Measurements from ENCODE around the gene CUX1.
"Not testable (repeated sequence)": the region's sequence is repeated elsewhere in the genome, so short reads cannot be mapped to it uniquely, and the experiment has no call there.

Gene CUX1

GRCh38 chr7:101826081-101826835 lies 8.8 kb downstream of the CUX1 start:
- DNase-seq = no peak

DNA sequence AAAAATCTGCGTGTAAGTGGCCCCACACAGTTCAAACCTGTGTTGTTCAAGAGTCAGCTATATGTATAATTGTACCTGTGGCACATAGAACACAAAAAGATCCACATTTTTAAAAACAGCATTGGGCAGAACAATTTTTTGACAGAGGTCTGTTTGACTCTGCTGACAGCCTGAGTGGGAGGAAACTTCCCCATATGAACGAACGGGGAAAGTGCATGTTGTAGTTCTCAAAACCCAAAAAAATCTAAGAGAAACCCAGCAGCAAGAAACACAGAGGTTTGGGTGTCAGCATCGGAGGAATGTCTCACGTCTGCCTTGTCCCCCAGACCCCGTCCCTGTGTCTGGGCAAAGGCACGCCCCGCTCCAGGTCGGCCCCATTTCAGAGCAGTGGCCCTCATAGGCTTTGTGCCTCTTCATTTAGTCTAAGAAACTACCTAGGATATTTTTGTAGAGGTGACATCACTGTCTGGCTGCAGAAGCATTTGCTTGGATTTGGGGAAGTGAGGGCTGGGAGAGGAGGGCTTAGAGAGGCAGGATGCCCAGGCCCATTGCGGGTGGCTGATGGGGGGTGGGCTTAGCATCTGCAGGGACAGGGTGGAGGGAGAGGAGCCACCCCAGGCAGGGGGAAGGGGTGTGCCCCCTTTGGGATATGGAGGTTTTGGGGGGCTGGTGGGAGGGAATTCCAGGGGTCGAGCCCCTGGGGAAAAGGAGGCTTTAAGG lies 11.0 kb downstream of the CUX1 start:
- DNase-seq = peak; percentile 68 to 70

- DNase-seq = no peak
These were observed 11.9 kb downstream of the CUX1 start for GRCh38 chr7:101829374-101829773.

- DNase-seq = peak in 1 of 2 donors; percentile 49
These were observed 12.4 kb downstream of the CUX1 start for GRCh38 chr7:101829821-101830220.

- DNase-seq = not testable (repeated sequence)
These were observed 14.0 kb downstream of the CUX1 start for GRCh38 chr7:101831396-101831795.

DNA sequence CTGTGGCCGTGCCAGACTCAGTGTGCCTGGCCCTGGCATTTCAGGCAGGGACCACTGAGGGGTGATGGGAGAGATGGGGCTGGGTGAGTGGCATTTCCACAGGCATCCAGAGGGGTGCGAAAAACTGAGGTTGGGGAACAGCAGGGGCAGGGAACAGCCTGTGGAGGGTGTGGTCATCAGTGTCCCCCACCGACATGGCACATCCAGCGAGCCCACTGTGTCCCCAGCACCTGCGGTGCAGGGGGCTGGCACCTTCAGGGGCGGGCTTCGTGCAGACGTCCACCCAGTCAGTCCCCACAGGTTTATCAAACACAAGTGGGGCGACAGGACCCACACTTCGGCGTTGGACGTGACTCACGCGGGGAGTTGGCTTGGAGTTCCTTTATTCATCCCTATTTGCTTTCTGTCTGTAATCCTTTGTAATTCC lies 14.8 kb downstream of the CUX1 start:
- no peak for DNase-seq

GRCh38 chr7:101832685-101833375 lies 15.4 kb downstream of the CUX1 start:
- no peak for DNase-seq

GRCh38 chr7:101833799-101834198 lies 16.4 kb downstream of the CUX1 start:
- DNase-seq = no peak

DNA sequence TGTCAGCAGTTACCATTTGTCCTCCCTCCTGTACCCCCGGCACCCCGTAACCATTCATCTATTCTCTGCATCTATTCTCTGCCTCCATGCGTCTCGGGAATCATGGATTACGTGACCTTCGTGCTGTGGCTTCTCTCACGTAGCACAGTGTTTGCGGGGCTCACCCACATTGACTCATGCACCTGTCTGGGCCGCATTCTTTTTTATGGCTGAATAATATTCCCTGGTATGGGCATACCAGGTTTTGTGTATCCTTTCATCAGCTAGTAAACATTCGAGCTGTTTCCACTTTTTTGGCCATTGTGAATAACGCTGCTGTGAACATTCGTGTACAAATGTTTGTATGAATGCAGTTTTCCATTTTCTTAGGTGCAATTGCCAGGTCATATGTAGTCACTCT lies 17.7 kb downstream of the CUX1 start:
- no peak for DNase-seq

- not testable (repeated sequence) for DNase-seq
These were observed 20.0 kb downstream of the CUX1 start for GRCh38 chr7:101837433-101837832.

DNA sequence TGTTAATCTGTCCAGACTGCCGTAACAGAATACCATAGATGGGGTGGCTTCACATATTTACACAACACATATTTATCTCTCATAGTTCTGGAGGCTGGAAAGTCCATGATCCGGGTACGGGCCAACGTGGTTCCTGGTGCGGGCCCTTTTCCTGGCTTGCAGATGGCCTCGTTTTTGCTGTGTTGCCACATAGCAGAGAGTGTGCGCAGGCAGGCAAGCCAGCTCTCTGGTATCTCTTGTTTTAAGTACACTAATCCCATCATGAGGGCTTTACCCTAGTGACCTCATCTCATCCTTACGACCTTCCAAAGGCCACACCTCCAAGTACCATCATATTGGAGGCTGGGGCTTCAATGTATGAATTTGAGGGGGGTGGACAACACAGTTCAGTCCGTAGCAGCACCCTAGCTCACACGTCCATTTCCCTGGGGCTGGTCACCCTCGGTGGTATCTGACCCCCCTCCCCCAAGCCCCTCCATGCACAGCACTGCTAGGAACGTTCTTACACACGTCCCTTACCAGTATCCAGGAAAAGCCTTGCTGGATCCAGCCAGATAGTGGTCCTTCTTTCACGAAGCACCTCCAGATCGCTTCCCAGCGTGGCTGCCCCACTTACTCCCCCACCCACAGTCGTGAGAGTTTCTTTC lies 21.5 kb downstream of the CUX1 start:
- DNase-seq = no peak

- DNase-seq = no peak
These were observed 23.9 kb downstream of the CUX1 start for GRCh38 chr7:101841328-101841727.

- no peak for DNase-seq
These were observed 26.2 kb downstream of the CUX1 start for GRCh38 chr7:101843293-101844271.

- no peak for DNase-seq
These were observed 28.5 kb downstream of the CUX1 start for GRCh38 chr7:101845974-101846373.

- no peak for DNase-seq
These were observed 29.5 kb downstream of the CUX1 start for GRCh38 chr7:101846800-101847538.

DNA sequence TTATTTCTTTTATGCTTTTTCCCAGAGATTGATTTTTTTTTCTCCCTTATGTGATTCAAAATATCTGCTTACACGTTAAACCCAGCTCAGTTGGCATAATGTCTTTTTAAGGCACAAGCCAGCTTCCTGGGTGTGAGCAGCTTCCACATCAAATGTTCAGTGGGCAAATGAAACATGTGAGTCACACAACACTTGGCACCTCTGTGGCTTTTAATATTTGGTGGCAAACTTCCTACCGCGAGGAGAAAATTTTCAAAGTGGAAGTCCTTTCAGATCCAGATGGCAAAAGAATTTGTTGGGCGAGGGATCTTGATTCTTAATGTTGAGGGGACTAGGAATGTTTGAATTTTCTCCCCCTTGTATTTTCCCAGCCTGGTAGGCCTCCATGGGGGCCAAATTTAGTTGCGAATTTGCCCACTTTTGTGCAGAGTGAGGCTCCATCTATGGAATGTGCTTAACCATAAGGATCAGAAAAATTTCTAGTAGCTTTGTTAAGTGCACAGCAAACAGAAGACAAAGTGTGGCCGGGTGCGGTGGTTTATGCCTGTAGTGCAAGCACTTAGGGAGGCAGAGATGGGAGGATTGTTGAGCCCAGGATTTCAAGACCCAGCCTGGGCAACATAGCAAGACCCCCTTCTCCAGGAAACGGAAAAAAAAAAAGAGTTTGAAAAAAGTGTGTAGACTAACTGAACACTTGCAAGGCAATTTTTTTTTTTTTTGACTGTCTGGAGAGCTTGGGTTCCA lies 31.0 kb downstream of the CUX1 start:
- DNase-seq = no peak

GRCh38 chr7:101849314-101849713 lies 31.9 kb downstream of the CUX1 start:
- DNase-seq = not testable (repeated sequence)

DNA sequence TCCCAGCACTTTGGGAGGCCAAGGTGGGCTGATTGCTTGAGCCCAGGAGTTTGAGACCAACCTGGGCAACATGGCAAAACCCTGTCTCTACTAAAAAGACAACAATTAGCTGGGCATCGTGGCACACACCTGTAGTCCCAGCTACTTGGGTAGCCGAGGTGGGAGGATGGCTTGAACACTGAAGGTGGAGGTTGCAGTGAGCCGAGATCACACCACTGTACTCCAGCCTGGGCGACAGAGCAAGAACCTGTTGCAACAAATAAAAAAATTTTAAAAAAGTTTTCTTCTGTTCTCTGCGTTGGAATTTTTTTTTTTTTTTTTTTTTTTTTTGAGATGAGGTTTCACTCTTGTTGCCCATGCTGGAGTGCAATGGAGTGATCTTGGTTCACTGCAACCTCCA lies 34.9 kb downstream of the CUX1 start:
- DNase-seq = not testable (repeated sequence)

DNA sequence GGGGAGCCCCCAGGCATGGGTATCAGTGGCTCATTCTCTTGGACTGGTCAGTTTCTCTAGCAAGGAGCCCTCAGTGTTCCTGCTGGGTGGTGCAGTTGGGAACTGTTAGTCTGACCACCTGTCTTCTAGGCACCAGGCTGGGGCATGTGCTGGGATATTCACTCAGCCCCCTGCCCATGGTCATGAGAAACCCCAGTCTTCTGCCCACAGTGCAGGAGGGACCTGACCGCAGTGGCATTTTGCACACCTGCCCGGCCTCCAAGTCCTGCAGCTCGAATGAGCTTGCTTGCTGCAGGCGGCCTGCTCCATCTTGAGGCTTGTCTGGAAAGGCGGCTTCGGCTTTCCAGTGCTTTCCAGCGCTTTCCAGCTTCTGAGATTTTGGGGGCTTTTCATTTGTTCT lies 36.3 kb downstream of the CUX1 start:
- no peak for DNase-seq

DNA sequence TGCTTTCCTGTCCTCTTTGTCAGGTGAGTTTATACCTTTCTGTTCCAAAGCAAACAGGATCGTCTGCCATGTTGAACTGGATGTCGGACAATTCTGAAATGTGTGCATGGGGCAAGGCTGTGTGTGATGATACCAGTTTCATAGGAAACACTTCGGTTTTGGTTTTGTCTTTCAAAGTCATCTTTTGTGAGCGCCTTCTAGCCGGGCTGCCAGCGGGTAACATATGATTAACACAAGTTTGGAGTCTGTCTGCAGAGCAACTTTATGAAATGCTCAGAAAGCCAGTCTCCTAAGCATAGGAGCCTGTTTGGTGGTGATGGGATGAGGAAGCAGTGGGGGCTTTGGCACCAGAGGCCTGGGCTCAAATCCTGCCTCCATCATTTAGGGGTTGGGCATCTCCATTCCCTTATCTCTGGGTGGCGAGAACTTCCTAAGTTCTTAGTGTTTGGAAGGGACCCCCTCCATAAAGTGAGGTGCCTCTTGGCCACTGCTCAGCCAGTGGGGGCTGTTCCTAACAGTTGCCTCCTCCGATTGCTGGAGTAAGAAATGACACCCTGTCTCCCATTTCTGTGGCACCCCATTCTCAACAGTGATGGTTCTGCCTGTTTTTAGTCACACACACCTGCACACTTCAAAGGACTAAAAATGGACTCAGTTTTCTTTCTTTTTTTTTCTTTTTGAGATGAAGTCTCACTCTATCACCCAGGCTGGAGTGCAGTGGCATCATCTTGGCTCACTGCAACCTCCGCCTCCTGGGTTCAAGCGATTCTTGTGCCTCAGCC lies 36.8 kb downstream of the CUX1 start:
- no peak for DNase-seq
